DMS 273 treated with DMSO at 0.1 percent for 48 hours (cell line): Measurements from ENCODE around the gene SGTA.

Source experiments
- DNase-seq: peaks from one replicate; lab custom pipeline; 2025; lab: John Stamatoyannopoulos, UW

SGTA gene

DNA sequence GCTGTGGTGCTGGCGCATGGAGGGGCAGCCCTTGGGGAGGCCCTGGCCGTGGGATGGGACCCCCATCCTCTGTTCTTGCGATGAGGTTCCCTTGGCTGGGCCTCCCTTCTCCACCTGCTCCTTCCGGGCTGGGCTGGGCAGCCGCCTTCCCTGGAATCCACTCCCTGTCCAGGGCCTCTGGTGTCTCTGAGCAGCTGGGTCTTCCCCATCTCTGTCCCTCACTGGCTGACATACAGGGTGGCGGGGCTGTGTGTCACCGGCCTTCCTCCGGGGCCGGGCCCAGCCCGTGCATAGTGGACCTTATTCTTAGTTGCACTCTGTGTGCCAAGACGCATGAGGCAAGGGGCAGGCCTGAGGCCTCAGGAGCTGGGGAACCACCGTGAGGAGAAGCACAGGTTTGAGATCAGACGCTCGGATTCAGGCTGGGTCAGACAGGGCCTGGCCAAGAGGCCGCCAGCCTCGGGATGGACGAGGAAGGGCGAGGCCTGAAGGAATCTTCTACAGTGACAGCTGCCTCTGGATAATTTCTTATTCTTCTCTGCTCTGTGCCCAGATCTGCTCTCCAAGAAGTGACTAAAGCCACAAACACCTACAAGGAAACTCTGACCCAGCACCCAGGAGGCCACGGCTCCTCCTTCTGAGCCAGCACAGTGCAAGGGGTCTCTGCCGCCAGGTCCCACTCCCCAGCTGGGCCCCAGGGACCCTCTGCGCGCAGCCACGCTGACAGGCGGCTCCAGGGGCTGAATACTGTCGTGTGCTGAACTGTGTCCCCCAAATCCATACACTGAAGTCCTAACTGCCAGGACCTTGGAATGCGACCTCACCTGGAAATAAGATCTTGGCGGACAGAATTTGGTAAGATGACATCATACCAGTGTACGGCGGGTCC is 11.0 kb downstream of the SGTA start:
- no peak for DNase-seq

DNA sequence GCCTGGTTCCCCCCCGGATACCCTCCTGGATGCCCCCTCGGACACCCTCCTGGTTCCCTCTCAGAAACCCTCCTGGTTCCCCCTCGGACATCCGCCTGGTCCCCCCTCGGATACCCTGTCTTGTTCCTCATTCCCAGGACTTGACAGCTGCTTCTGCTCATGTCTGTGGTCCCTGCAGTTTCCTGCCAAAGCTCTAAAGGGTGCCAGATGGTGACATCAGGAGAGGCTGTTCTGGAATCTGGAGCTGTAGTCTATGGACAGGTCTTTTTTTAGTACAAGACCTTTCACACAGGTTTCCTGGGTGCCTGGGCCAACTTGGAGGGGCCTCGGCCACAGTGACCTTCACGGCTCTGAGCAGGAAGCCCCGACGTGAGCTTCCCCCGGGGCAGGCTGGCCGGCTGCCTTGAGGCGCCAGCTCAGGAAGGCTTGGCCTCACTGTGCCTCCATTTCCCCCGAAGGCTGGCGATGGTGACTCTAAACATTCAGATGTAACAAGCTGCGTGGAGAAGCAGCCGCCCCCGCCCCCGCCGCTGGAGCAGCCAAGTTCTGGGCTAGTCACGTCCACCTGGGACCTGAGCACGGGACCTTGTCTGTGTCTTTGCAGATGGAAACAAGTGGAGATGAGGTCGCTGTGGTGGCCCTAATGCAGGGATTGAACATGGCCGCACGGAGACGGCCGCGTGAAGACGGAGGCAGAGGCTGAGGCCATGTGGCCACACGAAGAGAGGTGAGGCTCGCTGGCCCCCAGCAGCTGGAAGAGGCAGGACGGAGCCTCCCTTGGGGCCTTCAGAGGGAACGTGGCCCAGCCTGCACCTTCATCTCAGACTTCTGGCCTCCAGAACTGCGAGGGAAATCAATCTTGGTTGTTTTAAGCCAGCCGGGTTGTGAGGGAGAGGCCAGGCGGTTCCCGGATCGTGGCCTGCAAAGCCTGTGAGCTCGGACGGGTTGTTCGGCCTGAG is 12.7 kb downstream of the SGTA start:
- no peak for DNase-seq

DNA sequence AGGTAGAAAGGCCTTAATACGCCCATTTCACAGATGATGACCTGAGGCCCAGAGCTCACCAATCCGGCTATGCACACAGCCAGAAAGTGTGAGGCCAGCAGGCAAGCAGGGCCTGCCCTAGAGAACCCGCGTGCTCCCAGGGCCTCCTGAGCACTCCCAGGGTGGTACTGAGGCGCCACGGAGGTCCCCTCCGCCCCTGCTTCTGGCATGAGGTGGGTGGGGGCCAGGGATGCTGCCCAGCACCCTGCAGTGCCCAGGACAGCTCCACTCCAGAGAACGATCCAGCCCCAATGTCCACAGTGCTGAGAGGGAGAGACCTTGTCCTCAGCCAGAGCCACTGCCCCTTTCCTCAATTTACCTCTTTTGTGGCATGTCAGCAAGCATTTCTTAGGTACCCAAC is 13.9 kb downstream of the SGTA start:
- DNase-seq, result no peak

DNA sequence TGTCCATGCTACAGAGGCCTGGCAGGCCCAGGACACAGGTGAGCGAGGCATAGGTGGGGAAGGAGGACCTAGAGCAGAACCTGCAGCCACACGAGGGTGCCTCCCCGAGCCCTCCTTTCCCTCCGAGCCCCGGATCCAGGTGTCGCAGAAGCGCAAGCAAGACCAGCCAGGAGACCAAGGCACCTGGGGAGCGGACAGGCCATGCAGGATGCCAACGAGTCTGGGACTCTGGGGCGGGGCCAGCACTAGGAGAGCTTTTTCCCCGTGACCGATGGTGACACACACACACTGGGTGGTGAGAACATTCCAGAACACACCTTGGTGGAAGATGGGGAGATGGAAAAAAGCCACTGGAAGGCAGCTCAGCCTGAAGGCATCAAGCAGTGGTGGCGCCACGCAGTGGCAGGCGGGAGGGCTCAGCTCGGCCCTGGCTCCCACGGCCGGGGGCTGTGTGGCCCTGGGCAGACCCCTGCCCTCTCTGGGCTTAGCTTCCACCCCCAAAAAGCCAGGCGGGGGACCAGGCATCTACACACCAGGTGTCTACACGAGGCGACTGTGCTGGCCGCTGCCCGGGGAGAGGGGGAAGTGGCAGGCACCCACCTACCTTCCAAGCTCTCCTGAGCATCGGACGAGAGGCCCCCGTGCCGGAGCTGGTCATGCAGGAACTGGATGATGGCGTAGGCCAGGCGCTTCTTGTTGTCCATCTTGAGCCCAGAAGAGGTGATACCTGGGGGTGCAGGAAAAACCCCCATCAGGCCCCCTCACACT is 14.5 kb downstream of the SGTA start:
- no peak for DNase-seq

DNA sequence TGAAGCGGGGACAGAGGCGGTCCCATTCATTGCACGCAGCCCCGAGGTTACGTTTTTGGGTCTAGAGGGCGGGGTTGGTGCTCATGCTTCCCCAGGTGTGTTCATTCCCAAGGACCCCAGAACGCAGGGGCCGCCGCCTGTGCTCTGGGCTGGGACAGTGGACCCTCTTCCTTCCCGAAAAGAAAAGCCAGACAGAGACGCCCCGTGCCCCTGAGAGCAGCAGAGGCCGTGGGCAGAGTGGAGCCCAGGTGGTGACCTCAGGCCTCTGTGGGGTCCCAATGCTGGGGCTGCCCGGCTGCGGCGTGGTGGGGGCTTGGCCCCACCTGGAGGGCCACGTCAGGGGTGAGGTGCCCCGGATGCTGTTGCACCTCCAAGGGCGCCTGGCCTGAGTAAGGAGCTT is 15.4 kb downstream of the SGTA start:
- no peak for DNase-seq

DNA sequence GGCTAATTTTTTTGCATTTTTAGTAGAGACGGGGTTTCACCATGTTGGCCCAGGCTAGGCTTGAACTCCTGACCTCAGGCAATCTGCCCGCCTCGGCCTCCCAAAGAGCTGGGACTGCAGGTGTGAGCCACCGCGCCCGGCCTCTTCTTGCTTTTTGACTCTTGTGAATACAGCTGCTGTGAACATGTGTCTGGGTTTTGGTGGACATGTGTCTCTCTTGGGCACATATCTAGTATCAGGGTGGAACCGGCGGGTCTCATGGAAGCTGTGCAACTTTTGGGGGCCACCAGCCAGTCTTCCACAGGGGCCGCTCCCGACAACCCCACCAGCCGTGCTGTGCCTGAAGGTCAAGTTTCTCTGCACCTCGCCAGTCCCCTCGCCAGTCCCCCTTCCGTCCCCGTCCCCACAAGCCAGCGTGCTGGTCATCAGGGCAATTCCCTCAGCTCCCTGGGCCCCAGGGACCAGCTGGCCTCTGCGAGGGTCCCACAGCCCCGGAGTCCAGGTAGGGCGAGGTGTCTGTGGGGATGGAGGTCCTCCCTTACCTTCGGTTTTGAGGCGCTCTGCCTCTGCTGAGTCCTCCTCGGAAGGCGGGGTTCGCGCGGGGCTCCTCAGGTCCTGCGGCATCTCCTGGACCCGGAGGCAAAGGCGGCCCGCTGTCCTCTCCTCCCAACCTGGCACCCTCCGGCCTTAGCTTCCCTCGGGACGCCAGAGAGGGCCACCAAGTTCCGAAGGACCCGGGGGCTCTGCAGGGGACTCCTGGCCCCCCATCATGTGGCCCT is 16.3 kb downstream of the SGTA start:
- DNase-seq, result no peak

DNA sequence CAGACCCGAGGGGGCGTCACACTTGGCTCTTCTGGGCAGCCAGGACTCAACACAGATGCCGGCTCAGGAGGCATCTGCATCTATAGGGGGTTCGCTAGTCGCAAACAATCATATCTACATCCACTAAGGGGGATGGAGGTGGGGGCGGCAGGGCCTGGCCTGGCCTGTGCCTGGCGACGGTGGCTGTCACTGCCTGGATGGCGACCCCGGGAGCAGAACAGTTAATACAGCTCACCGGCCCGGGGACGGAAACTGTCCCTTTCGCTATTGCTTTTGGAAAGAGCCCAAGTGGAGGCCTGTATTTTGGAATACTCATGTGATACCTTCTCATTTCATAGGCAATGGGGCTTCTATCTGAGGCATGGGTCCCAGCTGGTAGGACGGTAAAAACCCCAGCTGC is 17.7 kb downstream of the SGTA start:
- no peak for DNase-seq

DNA sequence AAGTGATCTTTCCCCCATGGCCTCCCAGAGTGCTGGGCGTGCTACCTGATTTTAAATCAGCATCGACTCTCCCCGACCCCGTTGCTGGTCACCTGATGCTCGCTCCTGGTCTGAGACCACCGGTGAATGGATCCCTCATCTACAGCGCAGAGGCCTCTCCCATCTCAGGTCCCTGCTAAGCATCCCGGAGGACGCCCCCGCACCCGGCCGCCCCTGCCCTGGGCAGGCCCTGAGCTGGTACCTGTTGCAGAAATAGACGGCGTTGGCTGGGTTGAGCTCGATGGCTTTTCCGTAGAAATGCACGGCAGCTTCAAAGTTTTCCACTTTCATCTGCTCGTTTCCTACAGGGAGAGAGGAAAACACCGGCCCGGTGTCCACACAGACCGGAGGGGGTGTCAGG is 18.1 kb downstream of the SGTA start:
- DNase-seq, result no peak

DNA sequence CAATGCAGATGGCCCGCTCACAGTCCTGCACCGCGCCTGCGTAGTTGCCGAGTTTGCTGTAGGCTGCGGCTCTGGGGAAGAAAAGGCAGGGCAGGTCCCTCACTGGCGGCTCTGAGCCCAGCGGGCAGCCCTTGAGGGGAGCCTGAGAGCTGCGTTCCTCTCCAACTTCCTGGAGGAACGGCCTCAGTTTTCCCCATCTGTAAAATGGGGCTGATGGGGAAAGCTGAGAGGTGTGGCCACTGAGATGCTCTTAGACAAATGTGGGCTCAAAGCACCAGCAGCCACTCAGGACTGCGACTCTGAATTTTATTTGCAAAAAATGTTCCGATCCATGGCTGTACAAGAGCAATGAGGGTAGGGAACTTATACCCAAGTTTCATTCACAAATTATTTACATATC is 19.4 kb downstream of the SGTA start:
- no peak for DNase-seq

DNA sequence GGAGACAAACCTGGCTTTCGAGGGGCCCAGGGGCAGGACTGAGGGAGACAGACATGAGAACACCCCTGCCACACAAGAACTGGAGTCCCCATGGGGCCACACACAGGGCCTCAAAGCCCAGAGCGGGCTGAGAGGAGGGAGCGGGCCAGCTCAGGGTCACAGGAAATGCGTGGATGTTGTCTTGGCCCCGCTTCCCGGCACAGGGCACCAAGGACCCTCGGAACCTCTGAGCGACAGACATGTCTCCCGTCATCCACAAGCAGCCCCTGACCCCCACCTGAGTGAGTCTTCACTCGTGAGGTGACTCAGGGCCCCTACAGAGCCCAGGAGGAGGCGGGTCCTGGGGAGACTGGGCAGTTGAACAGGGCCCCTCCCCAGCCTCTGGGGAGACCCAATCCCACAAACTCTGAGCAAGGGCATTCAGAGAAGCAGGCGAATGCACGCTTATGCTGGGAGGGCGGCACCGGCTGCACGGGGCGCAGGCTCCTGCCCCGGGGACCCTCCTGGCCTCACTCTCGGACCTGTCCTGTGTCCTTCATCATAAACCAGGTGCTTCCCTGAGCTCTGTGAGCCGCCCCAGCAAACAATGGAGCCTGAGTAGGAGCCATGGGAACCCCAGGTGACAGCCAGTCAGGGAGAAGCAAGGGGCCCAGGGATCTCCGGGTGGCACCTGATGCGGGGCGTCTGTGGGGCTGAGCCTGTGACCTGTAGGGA is 20.1 kb downstream of the SGTA start:
- DNase-seq, result no peak

DNA sequence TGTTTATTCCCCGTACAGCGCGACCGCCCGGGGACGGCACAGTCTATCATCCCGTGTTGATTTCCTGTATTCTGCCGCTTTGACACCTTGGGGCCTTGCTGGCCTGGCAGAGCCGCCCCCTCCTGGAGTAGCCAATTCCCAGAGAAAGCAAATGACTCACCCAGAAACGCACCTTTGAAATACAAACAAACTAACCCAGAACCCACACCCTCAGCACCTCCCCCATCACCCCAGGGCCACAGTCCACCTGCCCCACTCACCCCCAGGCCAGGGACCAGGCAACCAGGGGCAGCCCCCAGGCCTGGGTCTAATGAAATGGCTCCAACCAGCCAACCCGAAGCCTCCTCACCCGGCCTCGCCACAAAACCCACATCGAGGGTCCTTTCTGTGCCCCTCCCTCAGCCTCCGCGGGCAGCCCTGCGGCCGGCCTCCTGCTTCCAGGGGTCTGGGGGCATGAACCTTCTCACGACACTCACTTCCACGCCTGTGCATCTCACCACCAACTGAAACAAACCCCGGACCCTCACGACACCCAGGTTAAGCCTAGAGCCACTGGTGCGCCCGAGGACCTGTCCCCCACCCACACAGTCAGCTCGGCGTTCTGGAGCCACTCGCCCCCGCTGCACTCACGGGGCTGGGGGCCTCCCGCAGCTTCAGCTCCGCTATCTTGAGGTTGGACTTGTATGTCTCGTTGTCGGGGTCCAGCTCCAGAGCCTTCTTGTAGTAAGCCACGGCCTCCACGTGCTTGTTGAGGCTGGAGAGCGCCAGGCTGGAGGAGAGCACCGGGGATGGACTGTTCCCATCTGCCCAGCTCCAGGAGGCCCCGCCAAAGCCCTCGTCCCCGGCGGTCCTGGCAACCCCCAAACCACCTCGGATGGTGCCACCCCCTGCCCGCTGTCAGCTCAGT is 20.9 kb downstream of the SGTA start:
- DNase-seq, result no peak

DNA sequence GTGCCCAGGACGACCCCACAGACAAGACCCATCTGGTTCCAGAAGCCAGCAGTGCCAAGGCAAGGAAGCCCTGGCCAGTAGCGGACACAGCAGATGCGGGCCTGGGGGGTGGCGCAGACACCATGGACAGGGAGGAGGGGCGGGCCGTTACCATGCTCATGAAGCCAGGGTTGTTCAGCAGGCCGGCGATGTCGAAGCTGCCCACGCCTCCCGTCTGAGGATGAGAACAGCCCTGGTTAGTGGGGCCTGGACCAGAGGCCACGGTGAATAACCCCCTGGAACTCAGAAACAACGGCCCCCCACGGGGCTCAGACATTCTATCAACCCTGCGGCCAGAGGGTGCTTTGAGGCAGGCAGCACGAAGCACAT is 21.8 kb downstream of the SGTA start:
- DNase-seq, result no peak

DNA sequence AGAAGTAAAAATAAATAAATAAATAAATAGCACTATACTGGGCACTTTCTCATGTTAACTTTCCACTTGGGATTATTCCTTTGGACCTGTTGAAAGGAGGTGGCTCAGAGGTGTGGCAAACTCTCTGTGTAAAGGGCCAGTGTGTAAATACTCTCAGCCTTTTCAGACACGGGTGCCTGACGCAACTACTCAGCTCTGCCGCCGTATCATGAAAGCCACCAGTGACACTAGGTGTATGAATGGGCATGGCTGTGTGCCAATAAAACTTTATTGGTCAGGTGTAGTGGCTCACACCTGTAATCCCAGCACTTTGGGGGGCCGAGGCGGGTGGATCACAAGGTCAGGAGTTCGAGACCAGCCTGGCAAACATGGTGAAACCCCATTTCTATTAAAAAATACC is 23.1 kb downstream of the SGTA start:
- DNase-seq, result no peak

DNA sequence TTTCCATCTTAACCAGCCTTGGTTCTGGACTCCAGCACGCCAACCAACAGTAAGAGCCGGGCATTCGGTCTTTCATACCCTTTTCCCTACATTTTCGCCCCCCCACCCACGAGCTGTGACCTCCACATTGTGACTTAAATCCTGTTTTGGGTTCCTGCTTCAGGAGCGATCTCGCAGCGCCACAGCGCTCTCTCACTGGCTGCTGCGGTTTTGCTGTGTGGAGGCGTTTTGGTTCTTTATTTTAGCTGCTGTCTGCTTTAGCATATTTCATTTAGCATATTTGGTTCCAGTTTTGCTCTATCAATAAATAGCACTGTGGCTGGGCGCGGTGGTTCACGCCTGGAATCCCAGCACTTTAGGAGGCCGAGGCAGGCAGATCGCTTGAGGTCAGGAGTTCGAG is 23.7 kb downstream of the SGTA start:
- no peak for DNase-seq

DNA sequence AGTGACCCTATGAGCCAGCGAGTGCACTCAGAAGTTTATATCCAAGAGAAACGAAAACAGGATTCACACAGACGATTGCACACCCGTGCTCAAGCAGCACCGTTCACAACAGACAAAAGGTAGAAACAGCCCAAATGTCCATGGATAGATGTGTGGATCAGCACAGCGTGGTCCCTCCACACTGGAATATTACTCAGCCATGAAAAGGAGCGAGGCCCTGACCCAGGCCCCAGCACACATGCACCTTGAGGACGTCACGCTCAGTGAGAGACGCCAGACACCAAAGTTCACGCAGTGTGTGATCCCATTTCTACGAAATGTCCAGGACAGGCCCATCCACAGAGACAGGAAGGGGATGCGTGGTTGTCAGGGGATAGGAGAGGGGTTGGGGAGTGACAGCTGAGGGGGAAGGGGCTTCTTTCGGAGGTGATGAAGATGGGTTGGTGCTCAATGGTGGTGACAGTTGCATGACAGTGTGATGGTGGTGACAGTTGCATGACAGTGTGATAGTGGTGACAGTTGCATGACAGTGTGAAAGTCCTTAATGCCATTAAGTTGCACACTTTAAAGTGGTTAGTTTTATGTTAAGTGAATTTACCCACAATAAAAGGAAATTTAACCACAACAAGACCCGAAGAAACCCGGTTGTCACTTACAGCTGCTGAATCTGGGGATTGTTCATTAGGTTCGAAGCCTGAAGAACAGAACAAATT is 24.3 kb downstream of the SGTA start:
- DNase-seq, result no peak

DNA sequence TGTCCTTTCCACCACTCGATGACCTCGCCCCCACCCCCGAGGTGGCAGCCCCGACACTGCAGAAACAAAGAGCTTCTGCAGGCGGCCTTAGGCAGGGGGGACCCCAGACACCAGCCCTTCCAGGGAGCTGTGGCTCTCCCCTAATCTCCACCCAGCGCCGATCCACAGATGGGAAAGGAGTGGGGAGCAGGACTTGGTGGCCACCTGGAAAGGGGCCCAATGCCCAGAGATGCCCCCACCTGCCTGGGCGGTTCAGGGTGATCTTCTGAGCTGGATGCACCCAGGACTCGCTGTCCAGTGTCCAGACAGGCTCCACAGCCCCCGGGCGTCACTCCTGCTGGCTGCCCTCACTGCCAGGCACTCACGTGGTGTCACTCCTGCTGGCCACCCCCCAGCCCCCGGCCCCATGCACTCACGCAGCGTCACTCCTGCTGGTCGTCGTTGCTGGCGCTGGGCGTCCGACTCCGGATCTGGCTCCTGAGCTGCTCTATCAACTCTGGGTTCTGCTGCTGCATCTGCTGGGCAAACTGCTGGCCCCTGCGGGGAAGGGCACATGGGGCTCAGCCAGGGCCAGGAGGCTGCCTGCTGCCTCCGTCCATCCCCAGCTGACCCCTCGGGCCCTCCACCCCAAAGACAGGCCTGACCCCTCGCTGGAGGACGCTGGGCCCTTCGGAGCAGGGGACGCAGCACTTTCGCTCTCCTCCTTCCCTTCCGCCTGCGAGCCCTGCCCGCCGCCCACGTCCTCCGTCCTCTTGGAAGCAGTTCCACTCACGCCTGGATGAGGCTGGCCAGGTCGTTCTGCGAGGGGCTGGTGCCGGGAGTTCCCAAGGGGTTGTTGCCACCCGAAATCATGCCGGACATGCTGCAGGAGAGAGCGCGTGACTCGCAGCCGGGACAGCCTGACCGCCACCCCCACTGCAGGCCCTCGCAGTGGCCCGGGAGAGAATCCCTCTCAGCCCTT is 25.9 kb downstream of the SGTA start:
- DNase-seq, result no peak

DNA sequence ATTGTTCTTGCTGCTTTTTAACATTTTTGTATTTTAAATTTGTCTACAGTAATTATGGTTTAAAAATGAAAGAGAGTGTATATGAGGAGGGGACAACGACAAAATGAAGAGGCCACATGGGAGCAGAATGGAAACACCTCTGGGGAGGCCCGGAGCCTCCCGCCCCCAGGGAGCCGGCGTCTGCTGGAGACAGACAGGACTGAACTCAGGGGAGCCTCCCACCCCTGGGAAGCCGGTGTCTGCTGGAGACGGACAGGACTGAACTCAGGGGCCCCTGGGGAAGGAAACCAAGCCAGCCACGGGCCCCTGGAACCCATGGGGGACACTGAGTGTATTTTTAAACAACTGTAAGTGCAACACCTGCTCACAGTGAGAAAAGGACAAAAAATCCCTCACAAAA is 26.6 kb downstream of the SGTA start:
- DNase-seq, result no peak

DNA sequence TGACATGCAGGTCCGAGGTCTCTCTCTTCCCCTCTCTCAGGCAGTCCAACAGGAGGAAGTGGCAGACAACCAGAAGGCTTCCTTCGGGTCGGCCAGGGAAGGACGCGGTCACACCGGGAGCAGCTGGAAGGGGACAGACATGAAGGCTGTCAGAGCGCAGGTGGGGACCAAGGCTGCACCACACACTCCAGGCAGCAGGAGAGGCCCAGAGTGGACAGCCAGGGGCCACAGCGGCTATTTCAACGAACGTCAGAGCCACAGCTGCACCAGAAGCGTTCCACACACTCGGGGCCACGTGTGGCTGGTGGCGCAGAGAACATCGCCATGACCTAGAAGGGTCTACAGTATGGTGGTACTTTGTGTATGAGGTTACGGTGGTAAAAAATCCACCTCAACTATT is 27.3 kb downstream of the SGTA start:
- no peak for DNase-seq
